Measurements from ENCODE around the gene PGLYRP1.

DNA sequence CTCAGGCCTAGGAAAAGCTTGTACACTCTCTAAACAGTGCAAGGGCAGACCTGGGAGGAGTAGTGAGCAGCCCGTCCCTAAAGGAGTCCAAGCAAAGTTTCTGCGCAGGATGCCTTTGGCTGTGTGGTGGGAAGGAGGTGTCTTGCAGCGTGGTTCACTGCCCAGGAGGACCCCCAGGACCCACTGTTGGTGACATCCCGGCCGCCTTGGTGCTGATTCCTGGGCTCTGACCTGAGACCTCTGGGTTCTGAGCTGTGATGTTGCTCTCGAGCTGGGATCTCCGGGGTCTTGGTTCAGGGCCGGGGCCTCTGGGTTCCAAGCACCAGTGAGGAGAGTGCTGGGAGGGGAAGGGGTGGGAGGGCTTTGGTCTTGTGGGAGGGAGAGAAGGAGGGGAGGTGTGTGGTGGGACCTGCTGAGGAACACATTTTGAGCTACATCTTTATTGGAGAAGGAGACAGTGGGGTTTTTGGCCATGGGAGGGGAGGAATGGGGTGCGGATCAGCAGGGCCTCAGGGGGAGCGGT lies 4.1 kb downstream of the PGLYRP1 start:
- no peak for TF ChIP-seq YY1 (IDR thresholded peaks at IDR 0.05; ENCODE audit: insufficient read depth, insufficient read length)
- no peak for TF ChIP-seq SUZ12 (IDR thresholded peaks at IDR 0.05; ENCODE audit: extremely low read depth, insufficient read depth, insufficient read length)
